ENCODE data around the gene STK39.

GRCh38 chr2:167981945-167982344 lies 265.4 kb downstream of the STK39 start:
- TF ChIP-seq CTCF (IDR thresholded peaks at IDR 0.05; ENCODE audit: poor library complexity, severe bottlenecking) (no peak), RAD21 (conservative IDR thresholded peaks at IDR 0.05) (no peak)
